ENCODE results near the gene USHBP1.

DNA sequence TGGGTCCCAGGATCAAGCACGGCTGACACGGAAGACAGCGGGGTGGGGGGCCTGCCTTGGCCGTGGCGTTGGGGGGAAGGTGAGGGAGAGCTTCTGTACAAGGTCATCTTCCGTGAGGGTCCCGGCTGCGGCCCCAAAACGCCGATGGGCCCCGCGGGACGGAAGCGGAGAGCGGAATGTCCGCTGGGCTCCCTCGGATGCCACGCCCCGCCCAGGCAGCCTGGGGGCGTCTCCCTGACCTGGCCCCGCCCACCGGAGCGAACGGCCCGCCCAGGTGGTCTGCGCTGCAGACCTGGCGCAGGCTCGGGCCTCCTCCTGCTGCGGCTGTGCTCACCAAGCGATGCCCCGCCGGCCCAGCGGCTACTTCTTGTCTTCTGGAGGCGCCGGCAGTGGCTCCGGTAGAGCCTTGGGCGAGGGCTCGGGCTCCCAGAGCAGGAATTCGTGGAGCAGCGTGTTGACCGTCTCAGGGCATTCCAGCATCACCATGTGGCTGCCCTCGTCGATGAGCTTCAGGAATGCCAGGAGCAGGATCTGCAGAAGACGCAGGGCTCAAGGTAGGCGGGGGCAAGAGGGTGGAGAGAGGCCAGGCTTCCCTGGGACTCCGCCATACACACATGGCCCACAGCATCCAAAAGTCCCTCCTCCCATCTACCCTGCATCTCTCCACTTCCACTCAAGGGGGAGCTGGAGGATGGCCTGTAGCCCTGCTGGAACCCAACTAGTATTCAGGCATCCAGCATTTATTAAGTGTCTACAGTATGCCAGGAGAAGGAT lies 27.9 kb upstream of the USHBP1 start:
- TF ChIP-seq TAF1 (IDR thresholded peaks at IDR 0.05; ENCODE audit: low read depth, low read length): no peak
- no peak for TF ChIP-seq POLR2A (IDR thresholded peaks at IDR 0.05; ENCODE audit: low read depth, low read length)
- TF ChIP-seq POLR2AphosphoS5 (IDR thresholded peaks at IDR 0.05; ENCODE audit: low read depth, low read length): no peak
- TF ChIP-seq SPI1 (IDR thresholded peaks at IDR 0.05; ENCODE audit: low read depth, low read length): no peak
- TF ChIP-seq POU2F2 (IDR thresholded peaks at IDR 0.05; ENCODE audit: low read depth, low read length): peak; percentile 54; the same call in 1 of the 2 replicates
- TF ChIP-seq PAX5 (IDR thresholded peaks at IDR 0.05; ENCODE audit: insufficient read depth, low read length, severe bottlenecking): no peak

Data from GM12891 (cell line).